Measurements from ENCODE around the gene GALNS. TPM values are rescaled to one million over a fixed set of nuclear protein-coding genes. Genes with fewer than 3 reads are reported as not detected.

The GALNS gene
- total and polyA plus RNA-seq, 2 of the 13 experiments (the other 11 are each of a cell fraction or from before 2014, with no cell fraction given): 9.2 to 9.8 TPM

GRCh38 chr16:88880226-88881006, 23.7 kb upstream of the GALNS start (continued):
- TF ChIP-seq ZNF431 (CRISPR knock-in tag; IDR thresholded peaks at IDR 0.05; ENCODE audit: borderline replicate concordance, low read depth): no peak
- TF ChIP-seq NR2F1 (CRISPR knock-in tag; IDR thresholded peaks at IDR 0.05): no peak
- 0 out of 2 replicates have a peak, but pooled peaks have one; percentile 18 for TF ChIP-seq AHR (CRISPR knock-in tag; IDR thresholded peaks at IDR 0.05)
- no peak for TF ChIP-seq NCOA1 (CRISPR knock-in tag; IDR thresholded peaks at IDR 0.05)
- 0 out of 2 replicates have a peak, but pooled peaks have one; percentile 49 for TF ChIP-seq E2F2 (CRISPR knock-in tag; IDR thresholded peaks at IDR 0.05; ENCODE audit: borderline replicate concordance)
- TF ChIP-seq MTA1 (CRISPR knock-in tag; IDR thresholded peaks at IDR 0.05; ENCODE audit: borderline replicate concordance): 0 out of 2 replicates have a peak, but pooled peaks have one; percentile 19
- TF ChIP-seq ARID2 (CRISPR knock-in tag; IDR thresholded peaks at IDR 0.05; ENCODE audit: borderline replicate concordance): no peak
- no peak for TF ChIP-seq BATF2 (CRISPR knock-in tag; IDR thresholded peaks at IDR 0.05)
- TF ChIP-seq ARHGAP35 (CRISPR knock-in tag; IDR thresholded peaks at IDR 0.05; ENCODE audit: borderline replicate concordance): no peak; the same call in 1 of the 2 replicates
- no peak for TF ChIP-seq GATA4 (IDR thresholded peaks at IDR 0.05; ENCODE audit: borderline replicate concordance, low read depth)
- TF ChIP-seq MYNN (CRISPR knock-in tag; IDR thresholded peaks at IDR 0.05; ENCODE audit: low read depth): no peak
- TF ChIP-seq FOXJ3 (CRISPR knock-in tag; IDR thresholded peaks at IDR 0.05; ENCODE audit: borderline replicate concordance): no peak
- TF ChIP-seq ATAD3A (CRISPR knock-in tag; IDR thresholded peaks at IDR 0.05): no peak
- no peak for TF ChIP-seq ZNF747 (CRISPR knock-in tag; IDR thresholded peaks at IDR 0.05; ENCODE audit: borderline replicate concordance)
- 0 out of 2 replicates have a peak, but pooled peaks have one; percentile 73 for TF ChIP-seq TERF1 (CRISPR knock-in tag; IDR thresholded peaks at IDR 0.05)
- 0 out of 2 replicates have a peak, but pooled peaks have one; percentile 40 for TF ChIP-seq ZBTB7B (CRISPR knock-in tag; IDR thresholded peaks at IDR 0.05)
- 0 out of 2 replicates have a peak, but pooled peaks have one; percentile 30 for TF ChIP-seq RXRA (CRISPR knock-in tag; IDR thresholded peaks at IDR 0.05)
- TF ChIP-seq MAF1 (CRISPR knock-in tag; IDR thresholded peaks at IDR 0.05; ENCODE audit: borderline replicate concordance): no peak
- no peak for TF ChIP-seq RERE (CRISPR knock-in tag; IDR thresholded peaks at IDR 0.05; ENCODE audit: low read depth)
- no peak for TF ChIP-seq TOE1 (CRISPR knock-in tag; IDR thresholded peaks at IDR 0.05)
- peak; percentile 66; the same call in 1 of the 2 replicates for TF ChIP-seq BRD4 (CRISPR knock-in tag; IDR thresholded peaks at IDR 0.05)
